HG03442 (cell line): Measurements from ENCODE around the gene CAMK1D.

Experiments used
- ATAC-seq: cut with Tn5 transposase; IDR thresholded peaks from one replicate; pipeline ENCODE4 v1.9.1; 2021; ENCODE audit warnings: mild to moderate bottlenecking, moderate library complexity; ENCODE audit not compliant: unreplicated experiment

CAMK1D gene

DNA sequence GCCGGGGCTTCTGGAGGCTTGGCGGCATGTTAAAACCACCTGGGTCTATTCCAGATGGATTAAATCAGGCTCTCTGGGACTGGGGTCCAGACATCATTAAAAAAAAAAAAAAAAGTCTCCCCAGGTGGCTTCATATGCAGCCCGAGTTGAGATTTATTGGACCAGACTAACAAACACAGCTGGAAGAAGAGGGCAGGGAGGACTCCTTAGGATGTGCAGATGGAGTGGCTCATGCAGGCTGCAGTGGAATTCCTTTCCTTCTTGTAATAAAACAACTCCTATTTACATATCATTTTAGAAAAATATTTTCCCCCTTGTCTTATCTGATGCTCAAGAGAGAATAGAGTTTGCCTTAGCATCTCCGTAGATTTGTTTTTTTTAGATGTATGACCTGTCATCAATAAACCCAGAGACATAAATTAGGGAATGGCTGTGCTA lies 238.1 kb downstream of the CAMK1D start:
- no peak for ATAC-seq

DNA sequence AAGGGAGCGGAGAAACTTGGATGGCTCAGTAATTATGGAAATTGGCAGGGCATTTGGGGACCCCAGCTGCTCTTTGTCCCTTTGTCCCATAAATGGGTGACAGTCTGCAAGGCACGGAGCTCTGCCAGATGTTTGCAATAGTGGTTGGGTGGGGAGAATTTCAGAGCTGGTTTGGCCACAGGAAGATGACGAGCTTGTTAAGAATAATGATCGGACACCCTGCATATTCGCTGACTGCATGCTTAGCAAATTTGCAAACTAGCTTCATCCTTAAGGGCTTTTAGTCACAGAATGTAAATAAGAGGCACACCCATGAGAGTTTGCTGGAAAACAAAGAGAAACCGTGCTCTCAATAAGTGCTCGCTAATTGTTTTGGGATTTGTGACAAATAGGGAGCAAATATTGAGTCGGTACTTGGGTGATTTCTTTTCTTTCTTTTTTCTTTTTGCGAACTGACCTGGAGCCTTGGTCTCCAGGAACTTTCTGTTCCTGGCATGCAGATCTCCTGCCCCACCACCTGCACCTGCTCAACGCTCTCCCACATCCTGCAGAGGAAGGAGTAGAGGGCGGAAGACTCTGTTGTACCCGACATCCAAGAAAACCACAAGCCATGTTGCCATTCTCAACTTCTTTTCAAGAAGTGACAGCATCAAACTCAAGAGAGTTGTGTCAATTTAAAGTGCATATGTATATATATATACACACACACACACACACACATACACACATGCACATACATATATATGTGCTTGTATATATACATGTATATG lies 238.9 kb downstream of the CAMK1D start:
- ATAC-seq = no peak

DNA sequence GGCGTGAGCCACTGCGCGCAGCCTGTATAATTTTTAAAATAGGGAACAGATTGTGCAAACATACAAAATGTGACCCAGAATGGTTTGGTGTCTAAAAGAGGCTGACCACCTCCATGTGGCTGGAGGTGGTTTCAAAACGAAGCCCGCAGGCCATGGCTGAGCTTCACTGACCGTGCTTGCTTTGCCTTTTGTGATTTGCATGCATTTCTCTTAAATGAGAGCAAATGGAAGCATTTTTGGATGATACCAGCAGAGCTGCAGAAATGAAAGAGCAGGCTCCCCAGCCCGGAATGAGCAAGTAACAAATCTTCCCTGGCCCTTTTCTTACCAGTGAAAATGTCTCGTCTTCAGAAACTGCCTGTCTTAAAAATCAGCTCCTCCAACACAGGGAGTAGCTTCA lies 239.9 kb downstream of the CAMK1D start:
- no peak for ATAC-seq

DNA sequence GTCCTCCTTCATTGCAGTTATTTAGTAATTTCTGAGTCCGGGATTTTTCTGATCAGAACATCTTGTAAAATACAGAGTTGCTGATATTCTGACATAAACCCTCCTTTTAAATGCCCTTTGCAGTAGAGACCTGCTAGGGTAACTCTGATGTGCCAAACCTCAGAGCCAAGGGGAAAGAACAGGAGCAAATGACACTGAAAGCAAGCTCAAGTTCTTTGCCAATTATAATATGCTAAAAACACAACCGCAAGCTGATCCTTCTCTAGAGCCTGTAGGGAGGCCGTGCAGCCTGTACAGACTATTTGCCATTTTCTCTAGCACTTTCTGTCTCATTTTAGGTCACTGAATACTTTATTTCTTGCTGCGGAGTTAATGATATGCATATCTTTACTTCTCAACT lies 240.4 kb downstream of the CAMK1D start:
- no peak for ATAC-seq

DNA sequence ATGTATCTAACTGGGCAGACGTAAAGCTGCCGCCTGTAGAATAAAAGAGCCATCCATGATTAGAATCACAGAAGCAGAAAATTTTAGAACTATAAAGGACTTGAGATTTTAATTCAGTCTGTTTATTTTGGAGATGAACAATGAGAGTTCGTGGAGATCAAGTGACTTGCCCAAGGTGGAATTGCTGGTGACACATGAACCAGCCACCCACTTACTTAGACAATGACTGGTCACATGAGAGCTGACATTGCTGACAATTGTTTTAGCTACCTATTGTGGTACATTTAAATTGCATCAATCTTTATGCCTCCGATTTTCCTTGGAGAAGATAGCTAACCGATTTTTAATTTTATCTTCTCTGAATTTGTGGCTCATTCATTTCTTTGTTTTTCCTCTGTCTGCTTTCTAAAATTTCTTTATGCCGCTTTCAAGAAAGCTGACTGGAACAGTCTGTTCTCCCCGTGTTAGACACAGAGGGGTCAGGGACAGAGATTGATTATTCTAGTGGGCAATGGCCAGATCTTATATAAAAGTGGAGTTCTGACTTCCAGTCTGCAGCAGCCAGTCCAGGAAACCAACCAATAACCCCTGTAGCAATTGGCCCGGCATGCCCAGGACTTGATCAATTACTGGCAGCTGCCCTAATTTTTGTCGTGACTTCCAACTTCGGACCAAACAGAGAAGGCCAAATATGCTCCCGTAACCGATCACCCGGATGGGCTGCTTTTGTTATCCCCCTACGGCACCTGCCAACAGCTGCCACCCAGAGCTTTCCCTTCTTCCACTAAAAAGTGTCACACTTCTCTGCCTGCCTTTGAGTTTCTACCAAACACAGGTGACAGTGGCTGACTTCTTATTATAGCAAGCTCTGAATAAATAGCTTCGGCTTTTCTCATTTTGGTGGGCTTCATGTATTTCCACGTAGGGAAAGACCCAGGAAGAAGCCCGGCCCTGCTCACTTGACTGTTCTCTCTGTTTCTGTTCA lies 241.6 kb downstream of the CAMK1D start:
- ATAC-seq = no peak

DNA sequence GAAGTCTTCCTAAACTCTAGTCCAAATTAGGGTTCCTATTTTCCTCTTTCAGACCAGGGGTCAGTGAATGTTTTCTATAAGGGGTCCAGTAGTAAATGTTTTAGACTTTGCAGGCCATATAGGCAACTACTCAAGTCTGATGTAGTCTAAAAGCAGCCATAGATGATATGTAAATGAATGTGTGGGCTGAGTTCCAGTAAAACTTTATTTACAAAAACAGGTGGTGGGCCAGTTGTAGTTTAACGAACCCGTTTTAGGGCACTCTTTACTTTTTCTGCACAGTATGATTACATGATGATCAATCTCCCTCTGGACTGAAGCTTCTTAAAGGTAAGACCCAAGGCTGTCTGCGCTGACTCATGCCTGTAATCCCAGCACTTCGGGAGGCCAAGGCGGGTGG lies 243.6 kb downstream of the CAMK1D start:
- no peak for ATAC-seq

DNA sequence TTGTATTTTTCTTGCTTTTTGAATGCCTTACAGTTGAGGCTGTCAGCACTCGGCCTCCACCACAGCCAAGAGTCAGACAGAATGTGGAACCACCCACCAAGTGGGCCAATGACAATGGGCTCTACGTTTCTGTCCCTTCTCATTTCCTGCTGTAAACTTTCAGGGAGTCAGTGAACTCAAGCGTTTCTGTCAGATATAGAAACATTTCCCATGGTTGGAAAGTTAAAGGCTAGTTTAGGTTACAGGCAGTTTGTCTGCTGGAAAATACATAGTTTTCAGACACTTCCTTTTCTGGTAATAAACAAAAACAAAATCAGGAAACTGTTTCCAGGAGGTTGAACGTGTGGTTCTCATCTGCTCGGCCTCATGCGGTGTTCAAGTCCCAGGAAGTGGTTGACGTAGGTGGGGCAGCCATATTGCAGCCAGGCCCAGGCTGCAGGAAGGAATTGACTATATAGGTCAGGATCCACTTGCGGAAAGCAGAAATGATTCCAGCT lies 245.1 kb downstream of the CAMK1D start:
- ATAC-seq = no peak

DNA sequence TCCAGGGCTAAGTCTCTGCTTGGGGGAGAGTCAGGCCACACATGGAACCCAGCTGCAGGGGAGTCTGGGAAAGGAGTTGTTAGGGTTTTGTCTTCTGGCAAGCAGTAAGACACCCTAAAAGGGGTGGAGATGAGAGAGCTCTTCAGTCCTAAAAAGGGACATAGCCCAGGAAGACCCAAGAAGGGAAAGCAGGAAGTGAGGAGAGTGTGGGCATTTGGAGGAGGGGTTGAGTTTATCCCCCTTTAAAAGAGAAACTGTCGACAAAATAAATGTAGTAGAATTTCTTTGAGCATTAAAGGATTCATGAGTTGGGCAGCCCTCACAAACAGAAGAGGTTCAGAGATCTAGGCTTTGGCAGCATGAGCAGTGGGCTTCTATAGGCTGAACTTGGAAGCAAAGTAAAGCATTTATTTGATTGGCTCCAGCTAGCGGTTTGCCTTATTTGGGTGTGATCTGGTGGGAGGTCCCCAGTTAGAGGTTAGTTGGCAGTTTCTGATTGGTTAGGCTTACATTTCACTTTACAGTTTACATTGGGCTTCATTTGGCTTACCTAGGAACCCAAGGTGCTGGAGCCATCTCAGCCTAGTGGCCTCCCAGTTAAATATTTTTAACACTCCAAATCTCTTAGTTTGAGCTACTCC lies 246.7 kb downstream of the CAMK1D start:
- ATAC-seq = no peak

DNA sequence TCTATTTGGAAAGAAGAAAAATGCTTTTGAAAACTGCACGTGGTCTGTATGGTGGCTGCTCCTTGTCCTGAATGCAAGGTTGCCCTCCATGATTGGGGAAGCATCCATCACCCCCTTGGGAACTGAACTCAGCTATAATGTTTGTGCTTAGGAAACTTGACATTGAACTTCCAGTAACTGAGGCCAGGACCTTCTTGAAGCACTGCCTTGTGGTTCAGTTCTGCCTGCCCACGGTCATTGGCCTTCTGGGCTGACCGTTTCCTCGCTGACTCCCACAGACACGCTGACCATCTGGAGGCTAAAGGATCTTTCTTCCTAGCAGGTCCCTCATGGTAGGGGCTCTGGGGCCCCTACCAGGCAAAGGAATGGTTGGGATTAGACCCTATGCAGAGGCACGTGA lies 247.8 kb downstream of the CAMK1D start:
- ATAC-seq = no peak

DNA sequence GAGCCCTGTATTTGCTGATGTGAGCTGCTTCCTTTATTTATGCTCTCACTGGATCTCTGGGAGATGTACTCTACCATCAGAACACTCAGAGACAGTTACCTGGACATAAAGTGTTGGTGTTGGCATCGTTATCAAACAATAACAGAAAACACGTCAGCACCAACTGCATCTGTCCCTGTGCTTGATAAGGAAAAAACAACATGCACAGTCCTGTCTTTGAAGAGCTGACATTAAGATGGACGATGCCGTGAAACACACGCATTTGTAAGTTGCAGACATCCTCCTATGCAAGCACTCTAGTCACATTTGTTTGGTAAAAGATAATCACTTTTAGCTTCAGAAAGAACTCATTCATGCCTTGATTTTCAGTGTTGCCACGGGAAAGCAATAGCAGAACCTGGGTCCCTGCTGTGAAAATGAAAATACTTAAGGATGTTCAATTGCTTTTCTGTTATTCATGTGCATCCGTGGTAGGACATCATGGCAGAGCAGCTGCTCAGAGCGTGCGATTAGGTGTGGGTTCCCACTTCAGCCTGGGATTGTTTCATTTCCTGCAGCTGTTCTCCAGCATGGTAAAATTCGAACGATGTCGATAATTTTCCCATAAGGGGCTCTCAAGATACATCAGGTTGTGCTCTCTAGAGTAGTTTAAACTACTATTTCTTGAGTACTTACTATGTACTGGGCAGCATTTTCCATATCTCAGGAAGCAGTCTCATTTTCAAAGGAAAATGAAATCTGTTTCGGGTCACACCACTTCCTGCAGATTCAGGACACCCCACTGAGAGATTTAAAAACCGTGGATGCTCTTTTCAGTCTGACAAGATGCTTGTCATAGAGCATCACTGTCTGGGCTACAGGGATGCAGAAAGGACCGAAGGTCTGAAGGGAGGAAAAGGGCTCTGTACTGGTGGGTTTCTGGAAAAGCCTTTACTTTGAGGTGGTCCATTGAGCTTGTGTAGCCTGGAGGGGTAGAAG lies 248.7 kb downstream of the CAMK1D start:
- ATAC-seq = no peak

DNA sequence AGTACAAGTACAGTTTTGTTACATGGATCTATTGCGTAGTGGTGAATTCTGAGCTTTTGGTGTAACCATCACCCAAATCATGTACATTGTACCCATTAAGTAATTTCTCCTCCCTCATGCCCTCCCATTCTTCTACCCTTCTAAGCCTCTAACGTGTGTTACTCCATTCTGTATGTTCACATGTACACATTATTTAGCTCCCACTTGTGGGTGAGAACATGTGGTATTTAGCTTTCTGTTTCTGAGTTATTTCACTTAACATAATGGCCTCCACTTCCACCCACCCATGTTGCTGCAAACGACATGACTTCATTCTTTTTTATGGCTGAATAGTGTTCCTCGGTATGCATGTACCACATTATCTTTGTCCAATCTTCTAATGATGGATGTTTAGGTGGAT lies 251.3 kb downstream of the CAMK1D start:
- no peak for ATAC-seq

DNA sequence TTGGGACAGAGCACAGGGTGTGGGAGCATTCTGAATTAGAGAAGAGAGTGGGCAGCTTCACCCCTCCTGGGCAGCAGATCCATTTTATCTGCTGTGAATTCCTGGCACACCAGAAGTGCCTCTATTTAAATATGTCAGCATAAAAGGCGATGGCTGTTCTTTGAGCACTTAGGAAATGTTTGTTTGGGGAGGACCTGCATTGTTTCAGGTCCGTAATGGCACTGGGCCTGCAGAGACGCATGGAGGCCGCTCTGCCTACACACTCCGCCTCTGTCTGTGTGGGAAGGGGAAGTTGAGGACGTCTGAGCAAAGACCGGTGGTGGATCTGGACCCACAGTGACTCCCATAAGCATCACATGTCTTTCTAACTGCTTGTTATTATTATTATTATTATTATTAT lies 253.2 kb downstream of the CAMK1D start:
- no peak for ATAC-seq

DNA sequence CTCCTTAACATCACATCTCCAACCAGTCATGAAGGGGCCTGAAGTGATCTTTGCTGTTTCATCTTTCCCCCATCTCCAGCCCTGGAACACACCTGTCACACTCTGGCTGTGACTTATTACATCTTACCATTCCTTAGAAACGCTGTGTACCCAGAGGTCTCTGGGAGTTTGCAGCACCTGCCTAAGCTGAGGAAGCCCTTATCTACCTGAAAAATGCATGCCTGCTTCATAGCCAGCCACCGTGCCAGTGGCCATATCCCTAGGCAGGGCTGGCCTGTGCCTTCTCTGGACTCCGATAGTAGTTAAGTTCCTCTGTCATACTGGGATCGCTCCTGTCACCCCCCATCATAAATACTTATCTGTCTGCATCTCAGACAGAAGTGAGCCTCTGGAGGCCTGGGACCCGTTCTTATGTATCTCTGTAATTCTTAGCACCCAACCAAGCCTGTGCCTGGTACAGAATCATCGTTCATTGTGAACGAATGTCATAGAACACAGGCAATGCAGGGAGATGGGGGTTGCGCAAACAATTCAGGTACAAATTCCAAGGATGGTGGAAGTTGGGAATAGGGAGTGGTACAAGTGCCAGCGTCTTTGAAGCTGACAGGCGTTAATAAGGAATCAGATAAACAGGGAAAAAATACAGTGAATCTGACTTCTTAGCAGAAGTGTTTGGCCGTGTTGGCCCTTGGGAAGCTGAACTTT lies 254.6 kb downstream of the CAMK1D start:
- ATAC-seq = no peak

DNA sequence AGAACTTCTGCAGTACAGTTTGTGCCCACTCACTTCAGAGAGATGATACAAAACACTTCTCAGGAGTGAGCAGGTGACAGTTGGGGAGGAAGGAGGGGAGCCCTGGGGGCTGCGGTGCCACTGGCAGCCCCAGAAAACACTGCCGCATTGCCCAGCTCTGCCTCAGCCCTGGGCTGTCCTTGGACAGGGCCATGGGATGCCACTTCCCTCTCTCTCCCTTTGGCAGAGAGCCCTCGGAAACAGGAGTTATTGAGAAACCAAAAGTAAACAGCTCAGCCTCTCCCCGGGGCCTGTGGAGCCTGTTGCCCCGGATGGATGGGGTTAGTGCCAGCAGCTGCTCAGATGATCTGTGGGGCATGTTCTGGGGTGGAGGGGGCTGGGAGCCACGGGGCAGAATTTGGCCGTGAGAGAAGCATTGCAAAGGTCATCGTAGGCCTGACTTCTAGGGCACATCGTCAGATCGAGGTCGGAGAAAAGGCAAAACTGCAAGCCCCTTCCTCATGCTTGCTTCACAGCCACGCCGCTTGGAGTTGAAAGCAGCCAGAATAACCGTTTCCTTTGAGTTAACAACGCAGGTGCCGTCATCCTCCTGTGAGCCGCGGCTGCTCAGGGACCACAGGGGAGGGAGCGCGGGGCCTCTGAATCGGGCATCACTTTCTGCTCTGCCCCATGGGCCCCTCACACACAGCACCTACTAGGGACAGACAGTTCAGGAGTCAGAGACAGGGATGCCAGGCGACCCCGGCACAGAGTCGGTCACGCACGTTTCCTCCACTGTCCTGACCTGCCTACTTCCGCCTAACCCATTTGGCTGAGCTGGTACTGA lies 256.4 kb downstream of the CAMK1D start:
- ATAC-seq = peak; percentile 68

DNA sequence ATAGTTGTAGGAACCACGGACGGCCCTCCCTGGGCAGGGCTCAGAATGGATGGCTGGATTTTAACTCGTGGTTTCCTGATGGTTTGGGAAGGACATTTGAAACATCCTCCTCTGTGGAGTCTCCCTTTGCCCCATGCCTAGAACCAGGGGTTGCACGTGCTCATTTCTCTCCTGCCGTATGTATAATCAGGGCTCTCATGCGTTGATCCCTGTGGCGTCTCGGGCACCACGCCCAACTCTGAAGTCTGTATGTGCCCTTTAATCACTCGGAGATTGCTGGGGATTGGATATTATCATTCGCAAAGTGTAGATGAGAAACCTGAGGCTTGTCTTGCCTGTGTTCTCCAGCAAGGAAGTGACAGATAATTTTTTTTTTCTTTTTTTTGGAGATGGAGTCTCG lies 257.1 kb downstream of the CAMK1D start:
- ATAC-seq = no peak

DNA sequence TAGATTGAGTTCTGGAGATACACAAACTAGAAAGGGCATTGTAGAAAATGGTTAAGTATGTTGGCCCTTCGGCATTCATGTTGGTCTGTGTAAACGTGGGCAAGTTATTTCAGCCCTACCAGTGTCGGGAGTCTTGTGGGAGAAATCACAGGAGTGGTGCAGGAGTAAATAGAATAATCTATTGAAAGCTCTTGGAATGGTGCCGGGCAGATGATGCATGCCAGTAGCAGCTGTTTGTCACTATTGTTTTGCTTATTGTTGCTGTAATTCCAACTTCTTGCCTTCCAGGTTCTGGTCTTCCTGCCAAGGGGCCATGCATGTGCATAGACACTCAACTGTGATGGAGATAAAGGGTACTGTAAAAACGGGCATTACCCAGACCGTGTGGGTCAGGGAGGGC lies 259.4 kb downstream of the CAMK1D start:
- no peak for ATAC-seq

DNA sequence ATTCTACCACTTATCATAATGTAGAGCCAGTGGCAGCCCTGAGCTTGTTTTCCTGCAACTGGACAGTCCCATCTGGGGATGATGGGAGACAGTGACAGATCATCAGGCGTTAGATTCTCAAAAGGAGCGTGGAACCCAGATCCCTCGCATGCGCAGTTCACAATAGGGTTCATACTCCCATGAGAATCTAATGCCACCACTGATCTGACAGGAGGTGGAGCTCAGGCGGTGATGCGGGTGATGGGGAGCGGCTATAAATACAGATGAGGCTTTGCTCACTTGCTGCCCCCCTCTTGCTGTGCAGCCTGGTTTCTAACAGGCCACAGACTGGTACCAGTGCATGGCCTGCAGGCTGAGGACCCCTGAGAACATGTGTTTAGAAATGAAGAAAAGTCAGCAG lies 260.1 kb downstream of the CAMK1D start:
- no peak for ATAC-seq

DNA sequence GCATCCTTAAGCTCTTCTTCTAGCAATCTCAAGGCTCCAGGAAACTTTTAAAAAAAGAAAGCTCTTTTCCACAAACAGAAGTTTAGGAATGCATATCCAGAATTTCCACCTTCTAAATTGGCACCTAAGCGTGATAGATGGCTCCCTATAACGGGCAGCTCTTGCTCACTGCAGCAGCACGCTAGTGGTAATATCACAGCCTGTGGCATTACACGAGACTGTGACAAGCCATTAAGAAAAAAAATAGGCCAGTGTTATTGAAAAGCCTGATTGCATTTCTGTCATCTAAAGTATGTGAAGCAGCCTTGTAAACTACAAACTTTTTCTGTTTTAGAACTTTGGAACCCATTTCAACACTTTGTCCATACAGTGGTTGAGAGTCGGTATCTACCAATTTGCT lies 263.8 kb downstream of the CAMK1D start:
- ATAC-seq = no peak
